Ishikawa (cell line): ENCODE results near the gene TLE5.
A peak's percentile ranks its signal among the peaks of the same experiment; 100 is the strongest.

Source experiments
- EP300 ChIP-seq: IDR thresholded peaks from 2 replicates; pipeline ENCODE4 v1.6.1; 2012; ENCODE audit warnings: borderline replicate concordance
- NFIC ChIP-seq: IDR thresholded peaks from 2 replicates; pipeline ENCODE4 v1.6.1; 2012
- YY1 ChIP-seq: IDR thresholded peaks from 2 replicates; pipeline ENCODE4 v1.6.1; 2012; ENCODE audit warnings: low read depth
- ZBTB7A ChIP-seq: IDR thresholded peaks from 2 replicates; pipeline ENCODE4 v1.6.1; 2012; ENCODE audit warnings: low read depth
- TF ChIP-seq, protein P1 (sequence below): IDR thresholded peaks from 2 replicates; pipeline ENCODE4 v1.6.1; 2012; ENCODE audit warnings: low read depth, mild to moderate bottlenecking
- TF ChIP-seq, protein P2 (sequence below): IDR thresholded peaks from 2 replicates; pipeline ENCODE4 v1.6.1; 2012

DNA sequence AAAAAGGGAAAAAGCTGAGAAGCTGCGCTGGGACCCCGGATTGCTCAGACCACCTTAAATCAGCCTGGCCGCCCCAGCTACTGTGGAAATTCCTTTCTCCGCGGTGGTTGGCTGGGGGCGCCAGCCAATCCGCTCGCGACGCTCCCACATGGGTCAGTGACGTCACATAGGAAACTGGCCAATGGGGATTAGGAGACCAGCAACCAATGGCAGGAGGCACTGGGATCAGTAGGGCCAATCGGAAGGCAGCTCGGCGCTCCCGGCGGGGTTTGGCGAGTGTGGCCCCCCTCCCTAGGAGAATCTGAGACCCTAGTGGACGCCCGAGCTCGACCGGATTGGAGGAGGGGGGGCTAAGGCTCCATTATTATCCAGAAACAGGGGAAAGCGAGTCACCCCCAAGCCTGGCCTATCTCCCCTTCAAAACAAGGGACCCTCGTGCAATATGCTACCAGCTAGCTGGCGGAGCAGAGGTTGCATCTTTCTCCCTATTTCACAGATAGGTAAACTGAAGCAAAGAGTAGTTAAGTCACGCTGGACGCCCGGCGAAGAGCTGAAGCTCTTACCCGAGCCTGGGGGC is 26.7 kb downstream of the TLE5 start:
- TF ChIP-seq, protein P1, sequence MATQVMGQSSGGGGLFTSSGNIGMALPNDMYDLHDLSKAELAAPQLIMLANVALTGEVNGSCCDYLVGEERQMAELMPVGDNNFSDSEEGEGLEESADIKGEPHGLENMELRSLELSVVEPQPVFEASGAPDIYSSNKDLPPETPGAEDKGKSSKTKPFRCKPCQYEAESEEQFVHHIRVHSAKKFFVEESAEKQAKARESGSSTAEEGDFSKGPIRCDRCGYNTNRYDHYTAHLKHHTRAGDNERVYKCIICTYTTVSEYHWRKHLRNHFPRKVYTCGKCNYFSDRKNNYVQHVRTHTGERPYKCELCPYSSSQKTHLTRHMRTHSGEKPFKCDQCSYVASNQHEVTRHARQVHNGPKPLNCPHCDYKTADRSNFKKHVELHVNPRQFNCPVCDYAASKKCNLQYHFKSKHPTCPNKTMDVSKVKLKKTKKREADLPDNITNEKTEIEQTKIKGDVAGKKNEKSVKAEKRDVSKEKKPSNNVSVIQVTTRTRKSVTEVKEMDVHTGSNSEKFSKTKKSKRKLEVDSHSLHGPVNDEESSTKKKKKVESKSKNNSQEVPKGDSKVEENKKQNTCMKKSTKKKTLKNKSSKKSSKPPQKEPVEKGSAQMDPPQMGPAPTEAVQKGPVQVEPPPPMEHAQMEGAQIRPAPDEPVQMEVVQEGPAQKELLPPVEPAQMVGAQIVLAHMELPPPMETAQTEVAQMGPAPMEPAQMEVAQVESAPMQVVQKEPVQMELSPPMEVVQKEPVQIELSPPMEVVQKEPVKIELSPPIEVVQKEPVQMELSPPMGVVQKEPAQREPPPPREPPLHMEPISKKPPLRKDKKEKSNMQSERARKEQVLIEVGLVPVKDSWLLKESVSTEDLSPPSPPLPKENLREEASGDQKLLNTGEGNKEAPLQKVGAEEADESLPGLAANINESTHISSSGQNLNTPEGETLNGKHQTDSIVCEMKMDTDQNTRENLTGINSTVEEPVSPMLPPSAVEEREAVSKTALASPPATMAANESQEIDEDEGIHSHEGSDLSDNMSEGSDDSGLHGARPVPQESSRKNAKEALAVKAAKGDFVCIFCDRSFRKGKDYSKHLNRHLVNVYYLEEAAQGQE = no peak
- no peak for TF ChIP-seq EP300
- TF ChIP-seq YY1 = 0 out of 2 replicates have a peak, but pooled peaks have one; percentile 35
- TF ChIP-seq, protein P2, sequence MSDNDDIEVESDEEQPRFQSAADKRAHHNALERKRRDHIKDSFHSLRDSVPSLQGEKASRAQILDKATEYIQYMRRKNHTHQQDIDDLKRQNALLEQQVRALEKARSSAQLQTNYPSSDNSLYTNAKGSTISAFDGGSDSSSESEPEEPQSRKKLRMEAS = peak; percentile 35; the same call in 1 of the 2 replicates
- no peak for TF ChIP-seq NFIC
- peak; percentile 62; the same call in 1 of the 2 replicates for TF ChIP-seq ZBTB7A
